Nucleus accumbens (tissue), 56 donors: ENCODE measurements around the gene IGF2BP1.

Experiments used
- DNase-seq, 56 donors: peaks; one replicate each; lab custom pipeline; 2025; lab: John Stamatoyannopoulos, UW

IGF2BP1 gene

GRCh38 chr17:48997103-48997826 is at the start of gene IGF2BP1:
TSS of gene IGF2BP1 (plus strand) at chr17:48997385. CDS start at chr17:48997746, 361 bp downstream.
- DNase-seq = no peak

GRCh38 chr17:48951572-48951971 is 45.6 kb upstream of the IGF2BP1 start:
- no peak for DNase-seq

GRCh38 chr17:48952904-48953303 is 44.3 kb upstream of the IGF2BP1 start:
- DNase-seq = no peak

GRCh38 chr17:48954300-48954755 is 42.9 kb upstream of the IGF2BP1 start:
- DNase-seq = no peak

- DNase-seq = no peak
Observed at GRCh38 chr17:48960834-48961515, 36.2 kb upstream of the IGF2BP1 start.

GRCh38 chr17:48961516-48962233 is 35.5 kb upstream of the IGF2BP1 start:
- no peak for DNase-seq

- DNase-seq = no peak
Observed at GRCh38 chr17:48970224-48970623, 27.0 kb upstream of the IGF2BP1 start.

- no peak for DNase-seq
Observed at GRCh38 chr17:48970865-48971687, 26.1 kb upstream of the IGF2BP1 start.

- DNase-seq = no peak
Observed at GRCh38 chr17:48972749-48973097, 24.5 kb upstream of the IGF2BP1 start.

GRCh38 chr17:48973806-48974205 is 23.4 kb upstream of the IGF2BP1 start:
- no peak for DNase-seq

- no peak for DNase-seq
Observed at GRCh38 chr17:48981927-48982539, 15.2 kb upstream of the IGF2BP1 start.

GRCh38 chr17:48985436-48986245 is 11.5 kb upstream of the IGF2BP1 start:
- no peak for DNase-seq

- DNase-seq = no peak
Observed at GRCh38 chr17:48989100-48989499, 8.1 kb upstream of the IGF2BP1 start.

GRCh38 chr17:48990882-48991357 is 6.3 kb upstream of the IGF2BP1 start:
- no peak for DNase-seq

GRCh38 chr17:48992444-48992843 is 4.7 kb upstream of the IGF2BP1 start:
- no peak for DNase-seq

GRCh38 chr17:48993305-48993704 is 3.9 kb upstream of the IGF2BP1 start:
- no peak for DNase-seq

GRCh38 chr17:48993951-48994350 is 3.2 kb upstream of the IGF2BP1 start:
- DNase-seq = no peak

- DNase-seq = no peak
Observed at GRCh38 chr17:48994549-48995303, 2.5 kb upstream of the IGF2BP1 start.
